ENCODE measurements around the gene HDAC9. TPM values are rescaled to one million over a fixed set of nuclear protein-coding genes. Genes with fewer than 3 reads are reported as not detected.

The HDAC9 gene
- polyA plus RNA-seq, 1 experiment = 2.1 TPM

- DNase-seq (ENCODE audit: low read depth, low spot score) = no peak
- POLR2A ChIA-PET = no interaction called here
- no peak overlapping the region for H3K27ac ChIP-seq (ENCODE audit: low read depth, low read length)
Observed at GRCh38 chr7:18893156-18893555, 397.6 kb downstream of the HDAC9 start.

GRCh38 chr7:18894155-18894554, 398.6 kb downstream of the HDAC9 start:
- POLR2A ChIA-PET = no interaction called here
- H3K27ac ChIP-seq (ENCODE audit: low read depth, low read length) = no peak overlapping the region
- no peak overlapping the region for H3K4me3 ChIP-seq (ENCODE audit: low read depth, low read length)
- TF ChIP-seq CTCF (IDR thresholded peaks at IDR 0.05; ENCODE audit: low read depth, low read length) = no peak
- H3K9me3 ChIP-seq (ENCODE audit: control insufficient read depth, insufficient read depth, low read length) = no peaks in the 10 kb centered on the region
- DNase-seq (ENCODE audit: low read depth, low spot score) = no peak
- no peaks in the 10 kb centered on the region for H3K27me3 ChIP-seq (ENCODE audit: control insufficient read depth, insufficient read depth, low read length)
- CTCF ChIA-PET = no interaction called here

More at GRCh38 chr7:18893156-18893555, 397.6 kb downstream of the HDAC9 start:
- CTCF ChIA-PET = no interaction called here
- no peaks in the 10 kb centered on the region for H3K9me3 ChIP-seq (ENCODE audit: control insufficient read depth, insufficient read depth, low read length)
- no peak overlapping the region for H3K4me3 ChIP-seq (ENCODE audit: low read depth, low read length)
- no peak for TF ChIP-seq CTCF (IDR thresholded peaks at IDR 0.05; ENCODE audit: low read depth, low read length)
- H3K27me3 ChIP-seq (ENCODE audit: control insufficient read depth, insufficient read depth, low read length) = no peaks in the 10 kb centered on the region

GRCh38 chr7:18895456-18895855, 399.9 kb downstream of the HDAC9 start:
- ChIA-PET CTCF (interaction anchor here (1.5 kb wide), 2 partner anchors 156 to 543 kb away, joined by 3 read pairs; no protein-coding TSS in a partner anchor), POLR2A (no interaction called here)
- Histone ChIP-seq H3K27ac (ENCODE audit: low read depth, low read length) (peak overlapping the region; percentile 32), H3K9me3 (ENCODE audit: control insufficient read depth, insufficient read depth, low read length) (no peaks in the 10 kb centered on the region), H3K27me3 (ENCODE audit: control insufficient read depth, insufficient read depth, low read length) (no peaks in the 10 kb centered on the region), H3K4me3 (ENCODE audit: low read depth, low read length) (peak overlapping the region; percentile 4; the same call in 1 of the 2 replicates)
- no peak for TF ChIP-seq CTCF (IDR thresholded peaks at IDR 0.05; ENCODE audit: low read depth, low read length)
- DNase-seq (ENCODE audit: low read depth, low spot score) = peak; percentile 27

- Histone ChIP-seq H3K27ac (ENCODE audit: low read depth, low read length) (no peak overlapping the region), H3K9me3 (ENCODE audit: control insufficient read depth, insufficient read depth, low read length) (no peaks in the 10 kb centered on the region), H3K27me3 (ENCODE audit: control insufficient read depth, insufficient read depth, low read length) (no peaks in the 10 kb centered on the region), H3K4me3 (ENCODE audit: low read depth, low read length) (no peak overlapping the region)
- no peak for TF ChIP-seq CTCF (IDR thresholded peaks at IDR 0.05; ENCODE audit: low read depth, low read length)
- DNase-seq (ENCODE audit: low read depth, low spot score) = no peak
- POLR2A ChIA-PET = no interaction called here
- CTCF ChIA-PET = interaction anchor here (1.4 kb wide), 1 partner anchor 11 kb away, joined by 4 read pairs; no protein-coding TSS in a partner anchor
Observed at GRCh38 chr7:18896343-18896975, 400.9 kb downstream of the HDAC9 start.

- Histone ChIP-seq H3K27me3 (ENCODE audit: control insufficient read depth, insufficient read depth, low read length) (no peaks in the 10 kb centered on the region), H3K27ac (ENCODE audit: low read depth, low read length) (no peak overlapping the region), H3K4me3 (ENCODE audit: low read depth, low read length) (no peak overlapping the region), H3K9me3 (ENCODE audit: control insufficient read depth, insufficient read depth, low read length) (peaks cover 5% of the 10 kb centered on the region; the same call in 1 of the 2 replicates)
- ChIA-PET POLR2A (no interaction called here), CTCF (no interaction called here)
- DNase-seq (ENCODE audit: low read depth, low spot score) = no peak
- no peak for TF ChIP-seq CTCF (IDR thresholded peaks at IDR 0.05; ENCODE audit: low read depth, low read length)
Observed at GRCh38 chr7:18900236-18900635, 404.7 kb downstream of the HDAC9 start.

Data from AG04450 (cell line).